AG09319 (cell line): ENCODE results near the gene C1GALT1.
A peak's percentile ranks its signal among the peaks of the same experiment; 100 is the strongest.
"Not testable (repeated sequence)": the region's sequence is repeated elsewhere in the genome, so short reads cannot be mapped to it uniquely, and the experiment has no call there.

Experiments used
- DNase-seq: peaks from one replicate; pipeline ENCODE4 v3.0.0-alpha.2; 2010; ENCODE audit warnings: low read depth; ENCODE audit errors: extremely low read depth
- TF ChIP-seq, protein P1 (sequence below): IDR thresholded peaks from 2 replicates; pipeline ENCODE4 v1.5.1; 2011; ENCODE audit warnings: low read depth, mild to moderate bottlenecking, inconsistent platforms, low read length, moderate library complexity

C1GALT1 gene

GRCh38 chr7:7146837-7147236 lies 35.5 kb upstream of the C1GALT1 start:
- TF ChIP-seq, protein P1, sequence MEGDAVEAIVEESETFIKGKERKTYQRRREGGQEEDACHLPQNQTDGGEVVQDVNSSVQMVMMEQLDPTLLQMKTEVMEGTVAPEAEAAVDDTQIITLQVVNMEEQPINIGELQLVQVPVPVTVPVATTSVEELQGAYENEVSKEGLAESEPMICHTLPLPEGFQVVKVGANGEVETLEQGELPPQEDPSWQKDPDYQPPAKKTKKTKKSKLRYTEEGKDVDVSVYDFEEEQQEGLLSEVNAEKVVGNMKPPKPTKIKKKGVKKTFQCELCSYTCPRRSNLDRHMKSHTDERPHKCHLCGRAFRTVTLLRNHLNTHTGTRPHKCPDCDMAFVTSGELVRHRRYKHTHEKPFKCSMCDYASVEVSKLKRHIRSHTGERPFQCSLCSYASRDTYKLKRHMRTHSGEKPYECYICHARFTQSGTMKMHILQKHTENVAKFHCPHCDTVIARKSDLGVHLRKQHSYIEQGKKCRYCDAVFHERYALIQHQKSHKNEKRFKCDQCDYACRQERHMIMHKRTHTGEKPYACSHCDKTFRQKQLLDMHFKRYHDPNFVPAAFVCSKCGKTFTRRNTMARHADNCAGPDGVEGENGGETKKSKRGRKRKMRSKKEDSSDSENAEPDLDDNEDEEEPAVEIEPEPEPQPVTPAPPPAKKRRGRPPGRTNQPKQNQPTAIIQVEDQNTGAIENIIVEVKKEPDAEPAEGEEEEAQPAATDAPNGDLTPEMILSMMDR = no peak
- DNase-seq = no peak

DNA sequence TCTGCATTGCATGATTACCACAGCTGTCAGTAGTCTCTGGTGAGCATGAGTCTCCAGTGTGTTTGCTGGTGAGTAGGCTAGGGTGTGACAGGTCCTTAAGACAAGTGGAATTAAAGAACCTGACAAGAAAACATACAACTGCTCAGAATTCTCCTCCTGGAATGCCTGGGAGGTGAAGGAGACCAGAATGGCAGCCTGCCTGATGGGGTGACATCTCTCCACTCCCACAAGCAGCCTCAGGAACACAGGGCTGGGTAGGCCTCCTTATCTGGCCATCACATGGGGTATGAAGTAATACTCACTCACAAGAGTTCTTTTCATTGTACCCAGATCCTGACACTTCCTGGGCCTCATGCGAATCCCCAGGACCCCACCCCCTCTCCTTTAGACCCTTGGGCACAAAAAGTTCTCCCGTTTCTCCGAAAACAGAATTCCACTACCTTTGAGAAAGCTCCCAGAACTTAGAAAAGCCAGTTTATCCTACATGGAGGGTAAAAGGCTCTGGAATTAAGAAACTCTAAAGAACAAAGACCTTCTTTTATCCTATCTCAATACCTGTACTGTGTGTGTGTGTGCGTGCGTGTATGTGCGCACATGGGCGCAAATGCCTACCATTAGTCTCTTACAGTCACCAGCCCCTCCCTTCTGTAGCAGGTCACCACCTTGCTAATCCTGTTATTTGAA lies 33.4 kb upstream of the C1GALT1 start:
- TF ChIP-seq, protein P1 = no peak
- DNase-seq = no peak

DNA sequence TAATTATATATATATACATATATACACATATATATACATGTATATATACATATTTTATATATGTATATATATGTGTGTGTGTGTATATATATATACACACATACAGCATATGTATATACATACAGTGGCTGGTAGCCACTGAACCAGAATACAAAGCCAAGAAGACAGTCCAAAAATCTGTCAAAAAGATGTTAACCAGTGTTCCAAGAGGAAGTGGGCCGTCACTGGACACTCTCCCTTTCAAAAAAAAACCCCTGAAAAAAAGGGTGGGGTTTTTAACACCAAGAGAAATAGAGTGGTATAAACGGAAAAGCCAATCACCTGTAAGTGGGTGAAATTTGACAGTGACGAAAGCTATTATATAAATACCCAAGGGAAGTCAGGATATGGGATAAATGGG lies 31.1 kb upstream of the C1GALT1 start:
- no peak for DNase-seq
- TF ChIP-seq, protein P1 = no peak

- no peak for DNase-seq
- TF ChIP-seq, protein P1 = no peak
Observed at GRCh38 chr7:7151865-7152264, 30.5 kb upstream of the C1GALT1 start.

DNA sequence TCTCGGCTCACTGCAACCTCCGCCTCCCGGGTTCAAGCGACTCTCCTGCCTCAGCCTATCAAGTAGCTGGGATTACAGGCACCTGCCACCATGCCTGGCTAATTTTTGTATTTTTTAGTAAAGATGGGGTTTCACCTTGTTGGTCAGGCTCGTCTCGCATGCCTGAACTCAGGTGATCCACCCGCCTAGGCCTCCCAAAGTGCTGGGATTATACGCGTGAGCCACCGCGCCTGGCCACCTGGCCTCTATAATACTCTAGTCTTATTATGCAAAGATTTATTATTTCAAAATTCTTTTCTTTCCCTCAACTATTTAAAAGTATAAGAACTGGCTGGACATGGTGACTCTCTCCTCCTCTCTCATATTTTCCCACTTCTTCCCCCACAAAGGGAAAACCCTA lies 30.0 kb upstream of the C1GALT1 start:
- DNase-seq = no peak
- TF ChIP-seq, protein P1 = no peak

GRCh38 chr7:7154355-7154754 lies 28.0 kb upstream of the C1GALT1 start:
- DNase-seq = not testable (repeated sequence)

GRCh38 chr7:7156663-7157062 lies 25.7 kb upstream of the C1GALT1 start:
- TF ChIP-seq, protein P1 = no peak

DNA sequence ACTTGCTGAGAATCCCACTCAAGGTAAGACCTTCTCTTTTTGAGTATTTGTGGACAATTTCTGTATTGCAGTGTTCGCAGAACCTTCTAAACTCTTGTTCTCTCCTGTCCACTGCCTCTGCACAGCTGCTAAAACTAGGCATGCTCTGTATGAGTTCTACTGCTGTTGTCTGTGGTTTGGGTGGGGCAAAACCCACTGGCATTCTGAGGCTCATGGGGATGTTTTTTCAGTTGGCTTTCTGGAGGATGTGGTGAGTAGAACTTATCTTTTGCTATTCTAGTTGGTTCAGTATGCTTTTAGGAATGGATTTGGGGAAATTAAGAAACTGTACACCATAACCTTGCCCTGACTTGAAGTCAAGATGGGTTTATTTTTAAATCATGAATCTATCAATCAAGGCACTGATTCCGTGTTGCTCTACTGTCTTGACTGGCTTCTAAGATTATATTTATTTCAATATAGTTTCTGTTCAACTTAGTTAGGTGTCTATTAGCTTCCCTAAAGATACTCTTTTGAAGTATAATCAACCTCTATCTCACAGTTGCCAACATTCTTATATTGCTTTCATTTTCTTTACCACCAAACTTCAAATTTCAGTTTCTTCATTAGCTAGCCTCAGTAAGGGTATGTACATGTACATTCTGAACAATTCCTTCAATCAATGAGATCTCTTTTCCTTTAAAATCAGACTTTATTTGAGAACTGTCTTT lies 25.0 kb upstream of the C1GALT1 start:
- TF ChIP-seq, protein P1 = no peak
- peak; percentile 40 for DNase-seq

More at GRCh38 chr7:7156663-7157062, 25.7 kb upstream of the C1GALT1 start:
- DNase-seq = no peak
